ENCODE data around the gene IL17REL.

The IL17REL gene

GRCh38 chr22:50046481-50047245 is 34.1 kb upstream of the IL17REL start:
- DNase-seq = no peak

GRCh38 chr22:50046019-50046415 is 33.5 kb upstream of the IL17REL start:
- no peak for DNase-seq

DNA sequence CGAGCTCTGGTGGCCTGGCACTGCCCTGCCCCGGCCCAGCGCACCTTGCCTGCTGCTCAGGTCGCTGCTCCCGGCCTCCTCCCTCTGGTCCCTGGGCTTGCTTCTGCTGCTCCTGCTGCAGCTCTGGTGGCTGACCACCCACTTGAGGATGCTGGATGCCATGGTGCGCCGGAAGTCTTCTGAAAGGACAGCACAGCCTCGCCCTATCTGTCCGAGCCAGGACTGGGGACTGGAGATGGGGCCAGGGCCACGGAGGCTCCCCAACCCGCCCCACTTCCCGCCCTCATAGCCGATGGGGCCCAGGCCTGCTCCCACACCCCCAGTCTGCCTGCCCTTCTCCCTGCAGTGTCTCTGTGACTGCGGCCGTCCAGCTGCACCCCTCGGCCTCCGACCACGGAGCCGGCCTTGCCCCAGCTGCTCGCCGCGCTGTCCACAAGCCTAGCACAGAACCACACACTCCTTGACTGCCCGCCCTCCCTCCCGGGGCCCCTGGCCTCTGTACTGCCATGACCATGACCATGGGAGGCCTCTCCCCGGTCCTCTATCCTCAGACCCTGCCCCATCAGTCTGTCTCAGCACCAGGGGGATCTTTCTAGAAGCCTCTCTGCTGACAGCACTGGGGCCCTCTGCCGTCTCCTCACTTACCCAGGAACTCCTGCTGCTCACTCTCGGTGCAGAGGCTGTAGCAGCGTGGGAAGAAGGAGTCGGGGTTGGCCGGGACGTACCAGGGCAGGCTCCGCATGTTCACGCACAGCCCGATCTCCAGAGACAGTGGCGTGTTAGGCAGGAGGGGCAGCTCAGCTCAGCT is 32.9 kb upstream of the IL17REL start:
- no peak for DNase-seq

GRCh38 chr22:50044485-50045118 is 32.0 kb upstream of the IL17REL start:
- DNase-seq = no peak

- DNase-seq = no peak
Observed at GRCh38 chr22:50041361-50042065, 28.9 kb upstream of the IL17REL start.

DNA sequence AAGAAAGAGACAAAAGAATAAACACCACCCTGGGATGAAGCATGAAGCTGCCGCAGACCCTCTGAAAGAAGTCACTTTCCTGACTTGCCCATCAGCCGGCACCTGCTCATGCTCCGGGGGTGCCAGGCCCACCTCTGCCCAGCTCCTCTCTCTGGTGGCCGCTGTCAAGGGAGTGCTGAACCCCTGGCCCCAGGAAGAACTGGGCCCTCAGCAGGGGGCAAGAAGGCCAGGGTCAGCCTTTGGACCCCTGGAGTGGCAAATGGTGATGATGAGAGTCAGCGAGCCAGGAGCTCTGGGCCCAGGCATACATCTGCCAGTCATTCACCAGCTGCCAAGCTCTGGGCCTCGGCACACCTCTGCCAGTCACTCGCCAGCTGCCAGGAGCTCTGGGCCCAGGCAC is 28.2 kb upstream of the IL17REL start:
- no peak for DNase-seq

GRCh38 chr22:50039669-50040443 is 27.3 kb upstream of the IL17REL start:
- no peak for DNase-seq

- DNase-seq = no peak
Observed at GRCh38 chr22:50035976-50036724, 23.6 kb upstream of the IL17REL start.

- no peak for DNase-seq
Observed at GRCh38 chr22:50035131-50035881, 22.7 kb upstream of the IL17REL start.

GRCh38 chr22:50034126-50035081 is 21.8 kb upstream of the IL17REL start:
- no peak for DNase-seq

GRCh38 chr22:50032941-50033601 is 20.5 kb upstream of the IL17REL start:
- no peak for DNase-seq

DNA sequence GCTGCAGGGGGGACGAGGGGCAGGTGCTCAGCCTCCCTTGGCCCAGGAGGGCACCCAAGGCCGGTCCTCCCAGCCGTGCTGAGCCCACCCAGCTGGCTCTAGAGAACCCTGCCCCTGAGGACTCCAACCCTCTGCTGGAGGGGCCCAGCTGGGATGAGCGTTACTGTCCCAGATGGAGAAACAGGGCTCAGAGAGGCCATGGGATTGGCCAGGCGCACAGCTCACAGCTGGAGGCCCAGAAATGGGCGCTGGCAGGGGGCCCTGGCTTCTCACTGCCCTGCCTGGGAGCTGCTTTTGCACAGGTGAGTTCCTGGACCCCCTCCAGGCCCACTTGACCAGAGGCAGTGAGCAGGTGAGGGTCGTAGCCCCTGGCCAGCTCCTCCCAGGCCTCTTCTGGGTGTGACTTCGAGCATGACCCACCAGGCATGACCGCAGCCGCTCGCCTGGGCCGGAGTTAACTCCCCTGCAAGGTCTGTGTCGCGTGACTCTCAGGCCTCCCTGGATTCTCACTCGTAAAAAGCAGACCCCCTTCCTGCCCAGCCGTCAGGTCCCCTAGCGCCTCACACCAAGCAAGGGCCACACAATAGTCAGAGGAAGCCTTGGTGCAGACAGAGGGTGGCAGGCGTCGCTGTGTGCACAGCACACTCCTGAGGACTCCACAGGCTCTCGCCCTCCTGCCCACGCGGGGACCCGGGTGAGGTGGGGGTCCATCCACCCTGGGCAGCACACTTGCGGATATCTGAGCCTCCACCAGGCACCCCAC is 19.7 kb upstream of the IL17REL start:
- no peak for DNase-seq

GRCh38 chr22:50031189-50032091 is 18.9 kb upstream of the IL17REL start:
- DNase-seq = no peak

DNA sequence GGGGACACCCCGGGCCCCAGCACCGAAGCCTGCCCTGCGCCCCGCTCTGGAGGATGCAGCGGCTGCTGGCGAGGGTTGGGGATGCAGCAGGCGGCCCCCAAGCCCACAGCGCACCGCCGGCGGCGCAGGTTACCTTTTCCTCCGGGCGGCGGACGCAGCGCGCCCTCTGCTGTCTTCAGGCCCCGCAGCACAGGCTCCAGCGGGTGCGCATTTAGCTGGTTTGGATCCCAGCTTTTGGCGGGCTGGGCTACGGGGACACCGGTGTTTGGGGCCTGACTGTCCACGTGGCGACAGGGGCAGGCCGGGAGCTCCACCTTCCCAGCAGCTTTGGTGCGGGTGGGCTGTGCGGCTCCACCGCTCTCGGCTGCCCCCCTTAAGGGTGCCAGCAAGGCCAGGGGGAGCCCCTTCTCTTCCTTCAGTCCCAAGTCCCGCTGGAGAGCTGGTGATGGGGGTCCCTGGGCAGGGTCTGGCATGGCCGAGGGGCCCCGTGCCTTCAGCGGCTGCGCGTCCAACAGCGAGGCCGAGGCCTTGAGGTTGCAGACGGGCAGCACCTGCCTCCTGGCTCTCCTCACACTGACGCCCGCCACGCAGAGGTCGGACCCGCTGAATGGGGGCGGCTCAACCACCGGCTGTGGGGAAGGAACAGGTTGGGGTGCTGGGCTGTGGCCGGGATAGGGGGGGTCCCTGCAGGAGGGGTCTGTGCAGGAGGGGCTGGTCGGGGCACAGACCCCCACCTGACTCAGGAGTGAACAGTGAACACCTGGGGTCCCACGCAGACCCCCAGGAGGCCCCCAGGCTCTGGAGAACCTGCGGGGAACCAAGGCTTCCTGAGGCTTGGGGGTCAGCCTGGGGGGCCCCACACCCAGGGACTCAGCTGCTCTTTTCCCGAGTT is 18.0 kb upstream of the IL17REL start:
- peak in 44 of 56 donors; percentile 6 to 74 (median 28) for DNase-seq
